GM04503 (cell line): ENCODE measurements around the gene RAD9A.

ENCODE experiments used
- DNase-seq: peaks from one replicate; pipeline ENCODE4 v3.0.0-alpha.2; 2012; ENCODE audit warnings: low read depth

RAD9A gene

GRCh38 chr11:67357831-67358670, 33.7 kb upstream of the RAD9A start:
- DNase-seq: no peak

- DNase-seq: no peak
Observed at GRCh38 chr11:67364169-67364568, 27.6 kb upstream of the RAD9A start.

- DNase-seq: no peak
Observed at GRCh38 chr11:67364783-67365722, 26.7 kb upstream of the RAD9A start.

GRCh38 chr11:67365736-67366444, 25.9 kb upstream of the RAD9A start:
- DNase-seq: no peak

GRCh38 chr11:67366546-67366945, 25.2 kb upstream of the RAD9A start:
- DNase-seq: no peak

GRCh38 chr11:67366961-67367760, 24.6 kb upstream of the RAD9A start:
- no peak for DNase-seq

- DNase-seq: no peak
Observed at GRCh38 chr11:67367761-67368227, 24.0 kb upstream of the RAD9A start.

- no peak for DNase-seq
Observed at GRCh38 chr11:67368621-67369020, 23.2 kb upstream of the RAD9A start.

- no peak for DNase-seq
Observed at GRCh38 chr11:67369275-67369674, 22.5 kb upstream of the RAD9A start.

- DNase-seq: no peak
Observed at GRCh38 chr11:67369801-67370284, 21.9 kb upstream of the RAD9A start.

- DNase-seq: no peak
Observed at GRCh38 chr11:67370351-67371076, 21.3 kb upstream of the RAD9A start.

- DNase-seq: no peak
Observed at GRCh38 chr11:67371189-67371910, 20.4 kb upstream of the RAD9A start.

GRCh38 chr11:67371911-67372320, 19.9 kb upstream of the RAD9A start:
- no peak for DNase-seq

GRCh38 chr11:67372321-67372992, 19.3 kb upstream of the RAD9A start:
- DNase-seq: no peak

GRCh38 chr11:67372993-67373647, 18.7 kb upstream of the RAD9A start, which contains the start of gene CLCF1:
Gene CLCF1 (minus strand): TSS chr11:67373598. CDS start chr11:67373539, 59 bp downstream.
- DNase-seq: no peak

- DNase-seq: peak; percentile 96
Observed at GRCh38 chr11:67373648-67374570, 17.9 kb upstream of the RAD9A start.

- no peak for DNase-seq
Observed at GRCh38 chr11:67374571-67375281, 17.1 kb upstream of the RAD9A start.
